Adrenal gland (tissue), 12 donors: ENCODE measurements around the gene ARHGAP20. TPM values are rescaled to one million over a fixed set of nuclear protein-coding genes. Genes with fewer than 3 reads are reported as not detected.

Experiments used
- DNase-seq, 7 donors: peaks; one replicate each; pipeline ENCODE4 v3.0.0-alpha.2; 2019 to 2020
- H3K27ac ChIP-seq, 5 donors: fragments of 200-600 bp; sonication (generic) in 4 of 5; 1 replicate in 3 of 5; 2 replicates in 2 of 5; pipeline versions ENCODE4 v1.5.1 to v1.8.0; 2016 to 2020; ENCODE audit warnings: mild to moderate bottlenecking in 1 of 5
- H3K27me3 ChIP-seq: fragments of 200-600 bp; 2 replicates; pipeline ENCODE4 v1.8.0; 2021
- H3K36me3 ChIP-seq, 2 donors: fragments of 200-600 bp; replicated peaks in 1 of 2; 1 replicate in 1 of 2; 2 replicates in 1 of 2; pipeline versions ENCODE4 v1.5.1 to v1.8.0; 2018 to 2022
- H3K4me1 ChIP-seq, 2 donors: fragments of 200-600 bp; replicated peaks in 1 of 2; 1 replicate in 1 of 2; 2 replicates in 1 of 2; pipeline versions ENCODE4 v1.5.1 to v1.8.0; 2018 to 2021
- H3K4me3 ChIP-seq, 4 donors: fragments of 200-600 bp; sonication (generic) in 3 of 4; one replicate each; pipeline ENCODE4 v1.5.1; 2016 to 2018
- H3K9me3 ChIP-seq, 3 donors: fragments of 200-600 bp; sonication (generic) in 1 of 3; replicated peaks in 1 of 3; 1 replicate in 2 of 3; 2 replicates in 1 of 3; pipeline versions ENCODE4 v1.5.1 to v1.8.0; 2016 to 2021
- POLR2A ChIP-seq, 2 donors: fragments of 450-650 bp; IDR thresholded peaks; one replicate each; pipeline ENCODE4 v1.6.1; 2017; ENCODE audit warnings: antibody characterized with exemption in 2 of 2, mild to moderate bottlenecking in 2 of 2, moderate library complexity in 1 of 2
- WGBS, 4 donors: extraction: QIAGEN DNeasy Blood & Tissue Kit in 2 of 4; methylation state at CpG; one replicate each; pipeline versions ENCODE4 v1.1.5 to v1.1.7; 2013 to 2017; 5-methylcytosine and 5-hydroxymethylcytosine counted together
- intact Hi-C, 2 donors: fragments of 100-400 bp; cut with DNase I; formaldehyde crosslinking; loops; one replicate each; pipeline versions ENCODE4 v1.14.1 to v1.15.0; 2022 to 2023
- polyA plus RNA-seq, 3 donors: library from polyadenylated mRNA; stranded (reverse); fragments of 200-250 nt in 2 of 3; fragments of 350-450 nt in 1 of 3; fragmentation: Illumina TruSeq in 1 of 3; extraction: RNeasy Lipid Tissue Mini Kit (QIAGEN cat#74804) in 1 of 3; gene quantifications; one replicate each; pipeline ENCODE4 v1.2.3, GENCODE V29; 2013 to 2014
- total RNA-seq, 9 donors: library from RNA; depleted of rRNA in 4 of 9; stranded (reverse); fragments of >200 nt in 4 of 9; fragments of 120-200 nt in 1 of 9; fragmentation: NEBNext Ultra II Directional in 1 of 9; extraction: Animal tissue kit (Norgen Biotek cat#: 25700) in 1 of 9; gene quantifications; one replicate each; pipeline versions ENCODE4 v1.1.0 to v1.2.4, GENCODE V29; 2013 to 2023
- TF ChIP-seq, protein P1 (sequence below), 6 experiments: fragments of 450-650 bp in 4 of 6; fragments of 200-600 bp in 2 of 6; sonication (generic) in 1 of 6; IDR thresholded peaks; 1 replicate in 5 of 6; 2 replicates in 1 of 6; pipeline versions ENCODE4 v1.5.1 to v1.8.0; 2016 to 2021; ENCODE audit warnings: antibody characterized with exemption in 6 of 6, mild to moderate bottlenecking in 2 of 6, moderate library complexity in 1 of 6
- donor health status: healthy with polysubstance abuse.
- donor health status: Bipolar disorder and iron deficiency.
- donor health status: DM: yes; HTN: yes; CAD: no.
- donor health status: DM: no; HTN: no; CAD: no.
- donor health status: DM: no; HTN: no; CAD: no.
- donor health status: DM: yes; HTN: yes; CAD: no.

ARHGAP20 gene
- total and polyA plus RNA-seq, 12 donors = 0.84 to 8.2 (median 3.7) TPM

DNA sequence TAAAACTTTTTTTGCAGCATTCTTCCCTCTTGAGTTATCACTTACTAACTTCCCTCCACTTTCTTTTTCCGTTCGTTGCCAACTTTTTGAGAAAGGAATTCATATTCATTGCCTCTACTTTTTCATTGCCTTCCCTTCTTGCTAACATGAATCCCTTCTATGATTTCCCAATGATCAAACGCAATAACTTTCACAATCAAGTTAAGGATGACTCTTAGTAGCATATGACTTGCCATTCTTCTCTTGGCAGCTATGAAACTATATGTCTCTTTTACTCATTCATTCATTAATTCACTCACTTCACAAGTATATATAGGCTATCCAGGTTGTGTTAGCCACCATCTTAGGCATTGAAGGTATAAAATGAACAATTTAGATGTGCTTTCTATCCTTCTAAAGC lies 16.6 kb upstream of the ARHGAP20 start:
- no peak overlapping the region for H3K4me3 ChIP-seq
- intact Hi-C loops = no loop called here
- no peaks in the 10 kb centered on the region for H3K4me1 ChIP-seq
- no peaks in the 10 kb centered on the region for H3K36me3 ChIP-seq
- H3K27me3 ChIP-seq = no peaks in the 10 kb centered on the region
- H3K27ac ChIP-seq = no peak overlapping the region
- TF ChIP-seq, protein P1, sequence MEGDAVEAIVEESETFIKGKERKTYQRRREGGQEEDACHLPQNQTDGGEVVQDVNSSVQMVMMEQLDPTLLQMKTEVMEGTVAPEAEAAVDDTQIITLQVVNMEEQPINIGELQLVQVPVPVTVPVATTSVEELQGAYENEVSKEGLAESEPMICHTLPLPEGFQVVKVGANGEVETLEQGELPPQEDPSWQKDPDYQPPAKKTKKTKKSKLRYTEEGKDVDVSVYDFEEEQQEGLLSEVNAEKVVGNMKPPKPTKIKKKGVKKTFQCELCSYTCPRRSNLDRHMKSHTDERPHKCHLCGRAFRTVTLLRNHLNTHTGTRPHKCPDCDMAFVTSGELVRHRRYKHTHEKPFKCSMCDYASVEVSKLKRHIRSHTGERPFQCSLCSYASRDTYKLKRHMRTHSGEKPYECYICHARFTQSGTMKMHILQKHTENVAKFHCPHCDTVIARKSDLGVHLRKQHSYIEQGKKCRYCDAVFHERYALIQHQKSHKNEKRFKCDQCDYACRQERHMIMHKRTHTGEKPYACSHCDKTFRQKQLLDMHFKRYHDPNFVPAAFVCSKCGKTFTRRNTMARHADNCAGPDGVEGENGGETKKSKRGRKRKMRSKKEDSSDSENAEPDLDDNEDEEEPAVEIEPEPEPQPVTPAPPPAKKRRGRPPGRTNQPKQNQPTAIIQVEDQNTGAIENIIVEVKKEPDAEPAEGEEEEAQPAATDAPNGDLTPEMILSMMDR (IDR thresholded peaks at IDR 0.05) = no peak
- no peak for TF ChIP-seq POLR2A (IDR thresholded peaks at IDR 0.05)
- WGBS, 4 donors = 64 to 88% (median 75%) methylated on average over 3 of the region's 3 CpGs
- no peak for DNase-seq
- H3K9me3 ChIP-seq = no peaks in the 10 kb centered on the region

DNA sequence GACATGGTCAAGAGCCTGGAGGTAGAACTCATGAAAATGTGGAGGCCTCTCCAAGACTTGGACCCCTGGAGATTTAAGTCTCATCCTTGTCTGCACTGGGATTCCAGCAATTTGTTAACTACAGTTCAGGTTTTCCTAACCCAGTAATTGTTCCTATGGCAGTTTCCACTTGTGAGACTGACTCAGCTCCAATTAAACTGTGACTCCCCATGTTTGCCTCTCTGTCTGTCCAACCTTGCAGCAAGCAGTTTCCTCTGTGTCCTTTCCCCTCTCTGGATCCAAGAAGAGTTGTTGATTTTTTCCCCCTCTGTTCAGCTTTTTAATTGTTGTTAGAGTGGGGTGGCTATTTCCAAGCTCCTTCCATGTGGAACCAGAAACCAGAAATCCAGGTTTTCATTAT lies 16.2 kb upstream of the ARHGAP20 start:
- Histone ChIP-seq H3K27me3 (no peaks in the 10 kb centered on the region), H3K4me1 (no peaks in the 10 kb centered on the region), H3K4me3 (no peak overlapping the region), H3K36me3 (no peaks in the 10 kb centered on the region), H3K27ac (no peak overlapping the region), H3K9me3 (no peaks in the 10 kb centered on the region)
- TF ChIP-seq POLR2A (IDR thresholded peaks at IDR 0.05) = no peak
- TF ChIP-seq, protein P1 (IDR thresholded peaks at IDR 0.05) = no peak
- DNase-seq = no peak
- intact Hi-C loops = no loop called here

GRCh38 chr11:110724358-110724757 lies 12.1 kb upstream of the ARHGAP20 start:
- intact Hi-C loops = no loop called here
- no peak for DNase-seq
- no peaks in the 10 kb centered on the region for H3K27me3 ChIP-seq
- no peak overlapping the region for H3K4me3 ChIP-seq
- no peaks in the 10 kb centered on the region for H3K9me3 ChIP-seq
- H3K36me3 ChIP-seq = no peaks in the 10 kb centered on the region
- H3K4me1 ChIP-seq = no peaks in the 10 kb centered on the region
- WGBS, 4 donors = 68 to 89% (median 82%) methylated on average over 2 of the region's 2 CpGs
- H3K27ac ChIP-seq = no peak overlapping the region
- TF ChIP-seq, protein P1 (IDR thresholded peaks at IDR 0.05) = no peak
- no peak for TF ChIP-seq POLR2A (IDR thresholded peaks at IDR 0.05)

DNA sequence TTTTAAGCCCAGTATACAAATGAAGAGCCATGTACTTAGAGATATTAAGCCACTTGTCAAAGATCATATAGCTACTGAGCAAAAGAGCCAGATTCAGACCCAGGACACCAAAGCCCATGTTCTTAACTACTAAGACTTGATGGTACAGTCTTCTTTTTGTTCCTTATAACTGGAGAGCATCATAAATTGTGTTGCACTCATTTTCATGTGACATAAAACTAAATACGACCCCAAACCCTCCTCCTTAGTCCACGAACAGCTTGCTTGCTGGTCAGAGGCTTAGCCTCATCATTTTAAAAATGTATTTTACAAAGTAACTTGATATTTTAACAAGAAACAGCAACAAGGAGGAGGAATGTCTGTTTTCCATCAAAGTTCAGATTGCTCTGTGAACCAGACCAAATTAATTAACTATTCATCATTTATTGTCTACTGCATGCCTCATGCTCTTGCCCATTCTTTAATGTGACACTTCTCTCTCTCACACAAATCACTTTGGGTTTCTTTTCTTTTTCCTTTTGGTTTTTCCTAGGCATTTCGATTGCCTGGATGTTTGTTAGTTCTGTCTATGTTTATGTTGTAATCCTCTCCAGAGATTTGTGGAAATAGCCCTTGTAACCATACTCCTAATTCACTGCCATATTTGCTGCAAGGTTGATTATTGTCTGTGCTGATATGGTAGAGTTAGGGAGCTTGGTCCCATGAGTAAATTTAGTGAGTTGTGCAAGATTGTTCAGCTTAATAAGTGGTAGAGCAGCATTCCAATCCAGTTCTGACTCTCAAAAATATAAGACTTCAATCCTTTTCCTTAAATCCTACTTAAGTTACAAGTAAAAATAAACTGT lies 8.4 kb upstream of the ARHGAP20 start:
- WGBS, 4 donors = 54 to 65% (median 57%) methylated on average over 3 of the region's 3 CpGs
- H3K27ac ChIP-seq = no peak overlapping the region
- TF ChIP-seq POLR2A (IDR thresholded peaks at IDR 0.05) = no peak
- TF ChIP-seq, protein P1 (IDR thresholded peaks at IDR 0.05) = no peak
- DNase-seq = no peak
- no peaks in the 10 kb centered on the region for H3K36me3 ChIP-seq
- no peak overlapping the region for H3K4me3 ChIP-seq
- H3K27me3 ChIP-seq = no peaks in the 10 kb centered on the region
- no peaks in the 10 kb centered on the region for H3K9me3 ChIP-seq
- H3K4me1 ChIP-seq = no peaks in the 10 kb centered on the region
- intact Hi-C loops = no loop called here
